H1 (cell line): ENCODE data around the gene MACROD2.

Experiments
- CEBPB ChIP-seq: IDR thresholded peaks from 2 replicates; pipeline ENCODE4 v1.6.1; 2012; ENCODE audit warnings: low read depth, low read length
- EP300 ChIP-seq, 2 experiments: IDR thresholded peaks; 1 replicate in 1 of 2; 2 replicates in 1 of 2; pipeline ENCODE4 v1.6.1; 2011 to 2012; ENCODE audit warnings: low read depth in 2 of 2, low read length in 2 of 2, mild to moderate bottlenecking in 2 of 2, borderline replicate concordance in 1 of 2, inconsistent platforms in 1 of 2, moderate library complexity in 1 of 2
- EZH2 ChIP-seq: fragments of 200-600 bp; sonication (generic); IDR thresholded peaks from 2 replicates; pipeline ENCODE4 v1.7.1; 2012; ENCODE audit warnings: low read depth, mild to moderate bottlenecking, moderate library complexity, low read length, inconsistent platforms; ENCODE audit not compliant: severe bottlenecking
- GABPA ChIP-seq: IDR thresholded peaks from 2 replicates; pipeline ENCODE4 v1.6.1; 2011; ENCODE audit warnings: mild to moderate bottlenecking, low read length, moderate library complexity, borderline replicate concordance; ENCODE audit not compliant: insufficient read depth
- HDAC2 ChIP-seq, 2 experiments: fragments of 300-600 bp in 1 of 2; sonication (generic) in 1 of 2; IDR thresholded peaks; 2 replicates each; pipeline ENCODE4 v1.6.1; 2011 to 2012; ENCODE audit warnings: low read depth in 2 of 2, low read length in 2 of 2, mild to moderate bottlenecking in 2 of 2, moderate library complexity in 2 of 2, borderline replicate concordance in 1 of 2, inconsistent platforms in 1 of 2
- POLR2A ChIP-seq, 2 experiments: IDR thresholded peaks; 1 replicate in 1 of 2; 2 replicates in 1 of 2; pipeline ENCODE4 v1.6.1; 2011; ENCODE audit warnings: low read depth in 2 of 2, low read length in 2 of 2, mild to moderate bottlenecking in 2 of 2; ENCODE audit errors: control extremely low read depth in 1 of 2
- POLR2AphosphoS5 ChIP-seq: IDR thresholded peaks from 2 replicates; pipeline ENCODE4 v1.6.1; 2011; ENCODE audit warnings: low read depth, low read length
- RFX5 ChIP-seq: IDR thresholded peaks from 2 replicates; pipeline ENCODE4 v1.6.1; 2011; ENCODE audit warnings: low read depth, low read length, improper control_type of control experiment, borderline replicate concordance
- SP2 ChIP-seq: IDR thresholded peaks from 2 replicates; pipeline ENCODE4 v1.6.1; 2012; ENCODE audit warnings: mild to moderate bottlenecking, low read length, inconsistent platforms
- TF ChIP-seq, protein P1 (sequence below): IDR thresholded peaks from 2 replicates; pipeline ENCODE4 v1.6.1; 2012; ENCODE audit warnings: inconsistent platforms
- TF ChIP-seq, protein P2 (sequence below), 3 experiments: IDR thresholded peaks; 1 replicate in 2 of 3; 2 replicates in 1 of 3; pipeline versions ENCODE4 v1.5.1 to v1.6.1; 2011; ENCODE audit warnings: low read length in 3 of 3, mild to moderate bottlenecking in 3 of 3, inconsistent platforms in 2 of 3, low read depth in 1 of 3, moderate library complexity in 1 of 3; ENCODE audit not compliant: insufficient read depth in 1 of 3; ENCODE audit errors: control extremely low read depth in 1 of 3
- TF ChIP-seq, protein P3 (sequence below): IDR thresholded peaks from 2 replicates; pipeline ENCODE4 v1.6.1; 2011; ENCODE audit warnings: low read length, improper control_type of control experiment

DNA sequence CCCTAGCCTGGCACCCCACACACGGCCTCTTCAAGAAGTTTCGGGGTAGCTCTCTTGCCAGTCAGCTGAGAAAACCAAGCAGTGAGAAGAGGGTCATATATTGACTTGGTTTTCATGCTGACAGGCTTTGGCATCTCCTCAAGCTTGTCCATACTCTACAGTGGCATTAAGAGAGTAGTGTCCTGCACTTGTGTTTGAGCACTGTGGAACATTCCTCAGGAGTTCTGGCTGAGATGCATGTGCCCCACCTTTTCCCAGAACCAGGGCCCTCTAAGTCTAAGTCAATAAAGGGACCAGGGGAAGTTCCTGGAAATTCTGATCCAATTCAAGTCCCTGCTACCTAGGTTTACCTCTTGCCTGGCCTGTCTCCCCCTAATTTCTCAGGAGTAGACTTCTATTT is 886.2 kb downstream of the MACROD2 start:
- TF ChIP-seq, protein P1, sequence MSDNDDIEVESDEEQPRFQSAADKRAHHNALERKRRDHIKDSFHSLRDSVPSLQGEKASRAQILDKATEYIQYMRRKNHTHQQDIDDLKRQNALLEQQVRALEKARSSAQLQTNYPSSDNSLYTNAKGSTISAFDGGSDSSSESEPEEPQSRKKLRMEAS: no peak
- TF ChIP-seq GABPA: no peak
- TF ChIP-seq, protein P2, sequence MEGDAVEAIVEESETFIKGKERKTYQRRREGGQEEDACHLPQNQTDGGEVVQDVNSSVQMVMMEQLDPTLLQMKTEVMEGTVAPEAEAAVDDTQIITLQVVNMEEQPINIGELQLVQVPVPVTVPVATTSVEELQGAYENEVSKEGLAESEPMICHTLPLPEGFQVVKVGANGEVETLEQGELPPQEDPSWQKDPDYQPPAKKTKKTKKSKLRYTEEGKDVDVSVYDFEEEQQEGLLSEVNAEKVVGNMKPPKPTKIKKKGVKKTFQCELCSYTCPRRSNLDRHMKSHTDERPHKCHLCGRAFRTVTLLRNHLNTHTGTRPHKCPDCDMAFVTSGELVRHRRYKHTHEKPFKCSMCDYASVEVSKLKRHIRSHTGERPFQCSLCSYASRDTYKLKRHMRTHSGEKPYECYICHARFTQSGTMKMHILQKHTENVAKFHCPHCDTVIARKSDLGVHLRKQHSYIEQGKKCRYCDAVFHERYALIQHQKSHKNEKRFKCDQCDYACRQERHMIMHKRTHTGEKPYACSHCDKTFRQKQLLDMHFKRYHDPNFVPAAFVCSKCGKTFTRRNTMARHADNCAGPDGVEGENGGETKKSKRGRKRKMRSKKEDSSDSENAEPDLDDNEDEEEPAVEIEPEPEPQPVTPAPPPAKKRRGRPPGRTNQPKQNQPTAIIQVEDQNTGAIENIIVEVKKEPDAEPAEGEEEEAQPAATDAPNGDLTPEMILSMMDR (IDR thresholded peaks at IDR 0.05; ENCODE audit: control extremely low read depth in 1 of 3, insufficient read depth in 1 of 3, low read depth in 1 of 3, low read length in 3 of 3): no peak
- no peak for TF ChIP-seq RFX5
- TF ChIP-seq, protein P3, sequence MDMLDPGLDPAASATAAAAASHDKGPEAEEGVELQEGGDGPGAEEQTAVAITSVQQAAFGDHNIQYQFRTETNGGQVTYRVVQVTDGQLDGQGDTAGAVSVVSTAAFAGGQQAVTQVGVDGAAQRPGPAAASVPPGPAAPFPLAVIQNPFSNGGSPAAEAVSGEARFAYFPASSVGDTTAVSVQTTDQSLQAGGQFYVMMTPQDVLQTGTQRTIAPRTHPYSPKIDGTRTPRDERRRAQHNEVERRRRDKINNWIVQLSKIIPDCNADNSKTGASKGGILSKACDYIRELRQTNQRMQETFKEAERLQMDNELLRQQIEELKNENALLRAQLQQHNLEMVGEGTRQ: no peak
- no peak for TF ChIP-seq SP2
- TF ChIP-seq POLR2AphosphoS5: no peak
- TF ChIP-seq EP300 (IDR thresholded peaks at IDR 0.05; ENCODE audit: borderline replicate concordance in 1 of 2, low read depth in 2 of 2, low read length in 2 of 2): no peak
- no peak for TF ChIP-seq HDAC2 (IDR thresholded peaks at IDR 0.05; ENCODE audit: borderline replicate concordance in 1 of 2, low read depth in 2 of 2, low read length in 2 of 2)
- TF ChIP-seq POLR2A (IDR thresholded peaks at IDR 0.05; ENCODE audit: control extremely low read depth in 1 of 2, low read depth in 2 of 2, low read length in 2 of 2): no peak
- no peak for TF ChIP-seq EZH2
- no peak for TF ChIP-seq CEBPB
